ENCODE results near the gene SLC23A2. TPM values are rescaled to one million over a fixed set of nuclear protein-coding genes. Genes with fewer than 3 reads are reported as not detected.

Gene SLC23A2
- total RNA-seq, 1 experiment from 2014 or later: 37.3 TPM

- Histone ChIP-seq H3K9me3 (no peaks in the 10 kb centered on the region), H3K27me3 (replicated peaks; ENCODE audit: control insufficient read depth, insufficient read depth, low read length) (no peaks in the 10 kb centered on the region), H3K4me1 (no peaks in the 10 kb centered on the region), H3K4me3 (ENCODE audit: low read depth, low read length) (no peak overlapping the region), H3K36me3 (ENCODE audit: control insufficient read depth, insufficient read depth, low read length) (no peaks in the 10 kb centered on the region)
- no TSS peak for BruUV-seq (replicated peaks)
- DNase-seq: no peak
- Mint-ChIP-seq H3K36me3 (ENCODE audit: insufficient read depth, unreplicated experiment) (peaks cover 6% of the 10 kb centered on the region), H3K9me3 (ENCODE audit: unreplicated experiment) (no peaks in the 10 kb centered on the region), H3K27me3 (ENCODE audit: insufficient read depth, unreplicated experiment) (no peaks in the 10 kb centered on the region), H3K4me1 (ENCODE audit: low read depth, unreplicated experiment) (no peaks in the 10 kb centered on the region), H3K27ac (ENCODE audit: unreplicated experiment) (no peak overlapping the region), H3K4me3 (ENCODE audit: unreplicated experiment) (no peak overlapping the region)
- no peak for TF ChIP-seq CTCF (IDR thresholded peaks at IDR 0.05; ENCODE audit: insufficient read depth in 1 of 2, low read depth in 1 of 2, low read length in 1 of 2, severe bottlenecking in 1 of 2, unreplicated experiment in 1 of 2)
- ChIA-PET CTCF (interaction anchor here (0.7 kb wide), 1 partner anchor 469 kb away, joined by 8 read pairs; no protein-coding TSS in a partner anchor), POLR2A (no interaction called here)
- intact Hi-C loops (cut with micrococcal nuclease; ENCODE audit: unreplicated experiment): no loop called here
Observed at GRCh38 chr20:4846821-4847220, 154.5 kb downstream of the SLC23A2 start.

GRCh38 chr20:4844751-4845465 lies 156.4 kb downstream of the SLC23A2 start:
- Mint-ChIP-seq H3K4me3 (ENCODE audit: unreplicated experiment) (no peak overlapping the region), H3K4me1 (ENCODE audit: low read depth, unreplicated experiment) (no peaks in the 10 kb centered on the region), H3K27ac (ENCODE audit: unreplicated experiment) (no peak overlapping the region), H3K27me3 (ENCODE audit: insufficient read depth, unreplicated experiment) (no peaks in the 10 kb centered on the region), H3K9me3 (ENCODE audit: unreplicated experiment) (no peaks in the 10 kb centered on the region), H3K36me3 (ENCODE audit: insufficient read depth, unreplicated experiment) (peaks cover 6% of the 10 kb centered on the region)
- ChIA-PET CTCF (no interaction called here), POLR2A (no interaction called here)
- H3K4me3 ChIP-seq (ENCODE audit: low read depth, low read length): no peak overlapping the region
- intact Hi-C loops (cut with micrococcal nuclease; ENCODE audit: unreplicated experiment): no loop called here
- H3K36me3 ChIP-seq (ENCODE audit: control insufficient read depth, insufficient read depth, low read length): no peaks in the 10 kb centered on the region
- H3K4me1 ChIP-seq: no peaks in the 10 kb centered on the region
- no peak for TF ChIP-seq CTCF (IDR thresholded peaks at IDR 0.05; ENCODE audit: insufficient read depth in 1 of 2, low read depth in 1 of 2, low read length in 1 of 2, severe bottlenecking in 1 of 2, unreplicated experiment in 1 of 2)
- no TSS peak for BruUV-seq (replicated peaks)
- no peaks in the 10 kb centered on the region for H3K27me3 ChIP-seq (replicated peaks; ENCODE audit: control insufficient read depth, insufficient read depth, low read length)
- no peak for DNase-seq
- H3K9me3 ChIP-seq: no peaks in the 10 kb centered on the region

GRCh38 chr20:4844325-4844724 lies 157.0 kb downstream of the SLC23A2 start:
- peaks cover 2% of the 10 kb centered on the region for H3K27me3 Mint-ChIP-seq (ENCODE audit: insufficient read depth, unreplicated experiment)
- no peak overlapping the region for H3K4me3 Mint-ChIP-seq (ENCODE audit: unreplicated experiment)
- Histone ChIP-seq H3K36me3 (ENCODE audit: control insufficient read depth, insufficient read depth, low read length) (no peaks in the 10 kb centered on the region), H3K27me3 (replicated peaks; ENCODE audit: control insufficient read depth, insufficient read depth, low read length) (no peaks in the 10 kb centered on the region), H3K9me3 (no peaks in the 10 kb centered on the region), H3K4me1 (no peaks in the 10 kb centered on the region), H3K4me3 (ENCODE audit: low read depth, low read length) (no peak overlapping the region)
- H3K4me1 Mint-ChIP-seq (ENCODE audit: low read depth, unreplicated experiment): no peaks in the 10 kb centered on the region
- ChIA-PET POLR2A (no interaction called here), CTCF (no interaction called here)
- no peak for DNase-seq
- no TSS peak for BruUV-seq (replicated peaks)
- H3K27ac Mint-ChIP-seq (ENCODE audit: unreplicated experiment): no peak overlapping the region
- intact Hi-C loops (cut with micrococcal nuclease; ENCODE audit: unreplicated experiment): no loop called here
- no peaks in the 10 kb centered on the region for H3K9me3 Mint-ChIP-seq (ENCODE audit: unreplicated experiment)
- TF ChIP-seq CTCF (IDR thresholded peaks at IDR 0.05; ENCODE audit: insufficient read depth in 1 of 2, low read depth in 1 of 2, low read length in 1 of 2, severe bottlenecking in 1 of 2, unreplicated experiment in 1 of 2): no peak
- peaks cover 6% of the 10 kb centered on the region for H3K36me3 Mint-ChIP-seq (ENCODE audit: insufficient read depth, unreplicated experiment)
